ENCODE results near the gene DUSP2.

DUSP2 gene

GRCh38 chr2:96114903-96115581, 30.2 kb downstream of the DUSP2 start:
- no peak for DNase-seq (ENCODE audit: low read depth in 2 of 2)

GRCh38 chr2:96114546-96114902, 30.7 kb downstream of the DUSP2 start:
- no peak for DNase-seq (ENCODE audit: low read depth in 2 of 2)

GRCh38 chr2:96113951-96114350, 31.3 kb downstream of the DUSP2 start:
- no peak for DNase-seq (ENCODE audit: low read depth in 2 of 2)

GRCh38 chr2:96113367-96113677, 31.9 kb downstream of the DUSP2 start:
- DNase-seq (ENCODE audit: low read depth in 2 of 2), result no peak

- DNase-seq (ENCODE audit: low read depth in 2 of 2), result no peak
These were observed 32.5 kb downstream of the DUSP2 start for GRCh38 chr2:96112501-96113366.

- no peak for DNase-seq (ENCODE audit: low read depth in 2 of 2)
These were observed 33.3 kb downstream of the DUSP2 start for GRCh38 chr2:96111823-96112500.

- no peak for DNase-seq (ENCODE audit: low read depth in 2 of 2)
These were observed 34.0 kb downstream of the DUSP2 start for GRCh38 chr2:96111257-96111640.

GRCh38 chr2:96110621-96111256, 34.5 kb downstream of the DUSP2 start:
- DNase-seq (ENCODE audit: low read depth in 2 of 2), result no peak

GRCh38 chr2:96109931-96110511, 35.2 kb downstream of the DUSP2 start:
- DNase-seq (ENCODE audit: low read depth in 2 of 2), result no peak

GRCh38 chr2:96109361-96109680, 35.9 kb downstream of the DUSP2 start:
- DNase-seq (ENCODE audit: low read depth in 2 of 2), result no peak

GRCh38 chr2:96108541-96109360, 36.5 kb downstream of the DUSP2 start:
- no peak for DNase-seq (ENCODE audit: low read depth in 2 of 2)

- no peak for DNase-seq (ENCODE audit: low read depth in 2 of 2)
These were observed 37.1 kb downstream of the DUSP2 start for GRCh38 chr2:96108151-96108540.

GRCh38 chr2:96107708-96108065, 37.6 kb downstream of the DUSP2 start:
- no peak for DNase-seq (ENCODE audit: low read depth in 2 of 2)

- DNase-seq (ENCODE audit: low read depth in 2 of 2), result no peak
These were observed 38.1 kb downstream of the DUSP2 start for GRCh38 chr2:96106991-96107707.

GRCh38 chr2:96105994-96106715, 39.1 kb downstream of the DUSP2 start:
- DNase-seq (ENCODE audit: low read depth in 2 of 2), result no peak

- DNase-seq (ENCODE audit: low read depth in 2 of 2), result no peak
These were observed 39.9 kb downstream of the DUSP2 start for GRCh38 chr2:96105152-96105915.

GRCh38 chr2:96104487-96104861, 40.8 kb downstream of the DUSP2 start:
- DNase-seq (ENCODE audit: low read depth in 2 of 2), result no peak

GRCh38 chr2:96103761-96104486, 41.3 kb downstream of the DUSP2 start:
- DNase-seq (ENCODE audit: low read depth in 2 of 2), result no peak

GRCh38 chr2:96103187-96103601, 42.0 kb downstream of the DUSP2 start:
- no peak for DNase-seq (ENCODE audit: low read depth in 2 of 2)

All from activated CD8-positive, alpha-beta memory T cell treated with anti-CD3 and anti-CD28 coated beads for 4 hours (primary cell).